Cardiac muscle cell (in vitro differentiated cells and primary cell): ENCODE data around the gene C11orf91. TPM values are rescaled to one million over a fixed set of nuclear protein-coding genes. Genes with fewer than 3 reads are reported as not detected.
"Not testable (repeated sequence)": the region's sequence is repeated elsewhere in the genome, so short reads cannot be mapped to it uniquely, and the experiment has no call there.

Experiments used
- DNase-seq, 2 donors: peaks; one replicate each; pipeline versions ENCODE4 v3.0.0 to v3.0.0-alpha.2; 2010 to 2017; ENCODE audit warnings: low read depth in 1 of 2, low spot score in 1 of 2
- H3K27ac ChIP-seq: fragments of 200-600 bp; sonication (generic); 2 replicates; pipeline ENCODE4 v1.5.1; 2016
- H3K27me3 ChIP-seq: fragments of 200-600 bp; sonication (generic); 2 replicates; pipeline ENCODE4 v1.6.0; 2016; ENCODE audit warnings: control low read depth
- H3K36me3 ChIP-seq: fragments of 200-600 bp; sonication (generic); 2 replicates; pipeline ENCODE4 v1.5.1; 2016; ENCODE audit warnings: control low read depth
- H3K4me1 ChIP-seq: fragments of 200-600 bp; sonication (generic); 2 replicates; pipeline ENCODE4 v1.8.1; 2017; ENCODE audit warnings: low read depth, mild to moderate bottlenecking, mixed run types
- H3K4me3 ChIP-seq: fragments of 200-600 bp; sonication (generic); 2 replicates; pipeline ENCODE4 v1.5.1; 2016; ENCODE audit warnings: mild to moderate bottlenecking
- H3K9me3 ChIP-seq: fragments of 200-600 bp; sonication (generic); 2 replicates; pipeline ENCODE4 v1.5.1; 2017; ENCODE audit warnings: low read depth, mild to moderate bottlenecking, control low read depth
- polyA plus RNA-seq: library from polyadenylated mRNA; unstranded; fragments of >200 nt; fragmentation: Nextera tagmentation; extraction: Ambion mirVana; gene quantifications from 2 replicates; pipeline ENCODE4 v1.2.1, GENCODE V29; 2016
- total RNA-seq: library from RNA; depleted of rRNA; stranded (reverse); fragments of >200 nt; gene quantifications from 2 replicates; pipeline ENCODE4 v1.2.3, GENCODE V29; 2016
- TF ChIP-seq, protein P1 (sequence below): IDR thresholded peaks from 2 replicates; pipeline ENCODE4 v1.5.1; 2012; ENCODE audit warnings: low read depth, mild to moderate bottlenecking, low read length

The C11orf91 gene
- total and polyA plus RNA-seq, 2 experiments from 2014 or later = 0.23 TPM; not detected in 1

DNA sequence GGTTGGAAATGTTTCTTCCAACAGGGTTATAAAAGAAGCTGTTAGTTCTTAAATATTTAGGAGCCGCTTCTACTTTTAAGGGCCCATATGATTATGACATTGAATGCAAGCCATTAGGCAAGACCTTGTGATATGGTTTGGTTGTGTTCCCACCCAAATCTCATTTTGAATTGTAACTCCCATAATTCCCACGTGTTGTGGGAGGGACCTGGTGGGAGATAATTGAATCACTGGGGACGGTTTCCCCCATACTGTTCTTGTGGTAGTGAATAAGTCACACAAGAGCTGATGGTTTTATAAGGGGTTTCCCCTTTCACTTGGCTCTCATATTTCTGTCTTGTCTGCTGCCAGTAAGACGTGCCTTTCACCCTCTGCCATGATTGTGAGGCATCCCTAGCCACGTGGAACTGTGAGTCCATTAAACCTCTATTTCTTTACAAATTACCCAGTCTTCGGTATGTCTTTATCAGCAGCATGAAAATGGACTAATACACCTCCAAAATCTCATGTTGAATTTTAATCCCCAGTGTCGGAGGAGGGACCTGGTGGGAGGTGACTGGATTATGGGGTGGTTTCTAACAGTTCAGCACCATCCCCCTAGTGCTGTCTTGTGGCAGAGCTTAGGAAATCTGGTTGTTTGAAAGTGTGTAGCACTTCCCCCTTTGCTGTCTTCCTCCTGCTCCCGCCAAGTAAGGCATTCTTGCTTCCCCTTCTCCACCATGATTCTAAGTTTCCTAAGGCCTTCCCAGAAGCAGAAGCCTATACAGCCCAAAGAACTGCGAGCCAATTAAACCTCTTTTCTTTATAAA, 31.3 kb upstream of the C11orf91 start:
- peak in 1 of 2 donors; percentile 38 for DNase-seq
- TF ChIP-seq, protein P1, sequence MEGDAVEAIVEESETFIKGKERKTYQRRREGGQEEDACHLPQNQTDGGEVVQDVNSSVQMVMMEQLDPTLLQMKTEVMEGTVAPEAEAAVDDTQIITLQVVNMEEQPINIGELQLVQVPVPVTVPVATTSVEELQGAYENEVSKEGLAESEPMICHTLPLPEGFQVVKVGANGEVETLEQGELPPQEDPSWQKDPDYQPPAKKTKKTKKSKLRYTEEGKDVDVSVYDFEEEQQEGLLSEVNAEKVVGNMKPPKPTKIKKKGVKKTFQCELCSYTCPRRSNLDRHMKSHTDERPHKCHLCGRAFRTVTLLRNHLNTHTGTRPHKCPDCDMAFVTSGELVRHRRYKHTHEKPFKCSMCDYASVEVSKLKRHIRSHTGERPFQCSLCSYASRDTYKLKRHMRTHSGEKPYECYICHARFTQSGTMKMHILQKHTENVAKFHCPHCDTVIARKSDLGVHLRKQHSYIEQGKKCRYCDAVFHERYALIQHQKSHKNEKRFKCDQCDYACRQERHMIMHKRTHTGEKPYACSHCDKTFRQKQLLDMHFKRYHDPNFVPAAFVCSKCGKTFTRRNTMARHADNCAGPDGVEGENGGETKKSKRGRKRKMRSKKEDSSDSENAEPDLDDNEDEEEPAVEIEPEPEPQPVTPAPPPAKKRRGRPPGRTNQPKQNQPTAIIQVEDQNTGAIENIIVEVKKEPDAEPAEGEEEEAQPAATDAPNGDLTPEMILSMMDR = no peak
- no peak overlapping the region for H3K4me3 ChIP-seq
- H3K9me3 ChIP-seq = no peaks in the 10 kb centered on the region
- H3K27me3 ChIP-seq = no peaks in the 10 kb centered on the region
- H3K36me3 ChIP-seq = no peaks in the 10 kb centered on the region
- no peak overlapping the region for H3K27ac ChIP-seq
- peaks cover 14% of the 10 kb centered on the region for H3K4me1 ChIP-seq

DNA sequence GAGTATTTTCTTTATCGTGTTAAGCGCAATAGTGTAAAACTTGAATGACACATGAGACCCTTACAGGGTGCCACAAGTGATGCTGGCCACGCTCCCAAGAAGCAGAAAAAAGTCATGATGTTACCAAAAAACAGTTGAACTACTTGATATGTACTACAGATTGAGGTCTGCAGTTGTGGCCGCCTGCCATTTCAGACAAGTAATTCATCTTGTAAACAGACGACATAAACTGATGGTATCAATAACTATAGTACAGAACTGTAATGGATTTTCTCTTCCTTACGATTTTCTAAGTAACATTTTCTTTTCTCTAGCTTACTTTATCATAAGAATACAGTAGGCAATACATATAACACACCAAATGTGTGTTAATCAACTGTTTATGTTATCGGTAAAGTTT, 30.1 kb upstream of the C11orf91 start:
- Histone ChIP-seq H3K36me3 (no peaks in the 10 kb centered on the region), H3K9me3 (no peaks in the 10 kb centered on the region), H3K27me3 (no peaks in the 10 kb centered on the region), H3K4me1 (peaks cover 8% of the 10 kb centered on the region), H3K4me3 (no peak overlapping the region), H3K27ac (no peak overlapping the region)
- TF ChIP-seq, protein P1 = no peak
- DNase-seq = no peak

DNA sequence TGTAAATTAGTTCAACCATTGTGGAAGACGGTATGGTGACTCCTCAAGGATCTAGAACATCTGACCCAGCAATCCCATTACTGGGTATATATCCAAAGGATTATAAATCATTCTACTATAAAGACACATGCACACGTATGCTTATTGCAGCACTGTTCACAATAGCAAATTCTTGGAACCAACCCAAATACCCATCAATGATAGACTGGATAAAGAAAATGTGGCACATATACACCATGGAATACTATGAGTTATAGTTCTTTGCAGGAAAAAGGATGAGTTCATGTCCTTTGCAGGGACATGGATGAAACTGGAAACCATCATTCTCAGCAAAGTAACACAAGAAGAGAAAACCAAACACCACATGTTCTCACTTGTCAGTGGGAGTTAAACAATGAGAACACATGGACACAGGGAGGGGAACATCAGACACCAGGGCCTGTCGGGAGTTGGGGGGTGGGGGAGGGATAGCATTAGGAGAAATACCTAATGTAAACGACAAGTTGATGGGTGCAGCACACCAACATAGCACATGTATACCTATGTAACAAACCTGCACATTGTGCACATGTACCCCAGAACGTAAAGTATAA, 28.5 kb upstream of the C11orf91 start:
- H3K9me3 ChIP-seq, H3K4me3 ChIP-seq, H3K27me3 ChIP-seq, H3K36me3 ChIP-seq, DNase-seq, H3K4me1 ChIP-seq, H3K27ac ChIP-seq: not testable (repeated sequence)

DNA sequence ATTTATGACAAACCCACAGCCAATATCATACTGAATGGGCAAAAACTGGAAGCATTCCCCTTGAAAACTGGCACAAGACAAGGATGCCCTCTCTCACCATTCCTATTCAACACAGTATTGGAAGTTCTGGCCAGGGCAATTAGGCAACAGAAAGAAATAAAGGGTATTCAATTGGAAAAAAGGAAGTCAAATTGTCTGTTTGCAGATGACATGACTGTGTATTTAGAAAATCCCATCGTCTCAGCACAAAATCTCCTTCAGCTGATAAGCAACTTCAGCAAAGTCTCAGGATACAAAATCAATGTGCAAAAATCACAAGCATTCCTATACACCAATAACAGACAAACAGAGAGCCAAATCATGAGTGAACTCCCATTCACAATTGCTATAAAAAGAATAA, 26.9 kb upstream of the C11orf91 start:
- H3K4me1 ChIP-seq = peaks cover 15% of the 10 kb centered on the region
- not testable (repeated sequence) for H3K36me3 ChIP-seq, H3K27me3 ChIP-seq, H3K9me3 ChIP-seq, DNase-seq, H3K4me3 ChIP-seq, H3K27ac ChIP-seq

DNA sequence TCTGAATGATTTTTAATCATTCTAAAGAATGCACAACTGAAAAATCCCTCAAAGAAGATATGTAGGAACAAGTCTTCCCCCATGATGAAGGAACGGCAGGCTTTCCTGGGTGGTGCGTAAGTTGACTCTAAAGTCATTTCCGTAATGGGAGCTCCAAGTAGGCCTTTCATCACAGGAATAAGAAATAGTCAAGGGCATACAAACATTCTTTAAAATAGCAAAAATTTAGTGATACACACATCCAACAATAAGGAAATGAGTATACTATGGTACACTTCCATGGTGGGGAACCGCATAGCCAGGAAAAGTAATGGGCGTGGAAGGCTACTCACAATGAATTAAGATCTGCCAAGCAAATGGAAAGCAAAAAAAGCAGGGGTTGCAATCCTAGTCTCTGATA, 24.9 kb upstream of the C11orf91 start:
- Histone ChIP-seq H3K4me1 (peaks cover 15% of the 10 kb centered on the region), H3K4me3 (no peak overlapping the region), H3K27me3 (no peaks in the 10 kb centered on the region), H3K36me3 (peaks cover 5% of the 10 kb centered on the region), H3K27ac (no peak overlapping the region), H3K9me3 (no peaks in the 10 kb centered on the region)
- no peak for DNase-seq
- TF ChIP-seq, protein P1 = no peak

DNA sequence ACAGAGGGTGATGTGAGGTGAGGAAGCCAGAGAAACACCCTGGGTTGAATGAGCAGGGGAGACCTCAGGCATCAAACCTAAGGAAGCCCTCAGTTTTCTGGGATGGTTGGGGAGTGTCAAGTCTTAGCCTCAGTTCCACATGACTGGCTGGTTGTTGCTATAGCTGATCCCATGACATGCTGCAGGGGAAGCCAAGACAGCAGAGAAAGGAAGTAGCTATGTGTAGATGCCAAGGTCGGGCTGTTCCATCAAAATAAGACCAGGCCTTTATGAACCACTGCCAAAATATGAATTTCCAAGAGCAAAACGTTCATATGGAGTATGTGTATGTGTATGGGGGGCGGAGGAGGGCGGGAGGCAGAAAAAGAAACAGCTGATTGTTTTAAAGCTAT, 24.0 kb upstream of the C11orf91 start:
- Histone ChIP-seq H3K27me3 (no peaks in the 10 kb centered on the region), H3K27ac (peak overlapping the region; percentile 86), H3K9me3 (no peaks in the 10 kb centered on the region), H3K4me1 (peaks cover 15% of the 10 kb centered on the region), H3K36me3 (peaks cover 8% of the 10 kb centered on the region), H3K4me3 (no peak overlapping the region)
- TF ChIP-seq, protein P1 = no peak
- peak in 1 of 2 donors; percentile 88 for DNase-seq
